Activated CD4-positive, alpha-beta memory T cell treated with anti-CD3 and anti-CD28 coated beads, Interleukin-2, amount 10 ng/mL, durations not matched to agents 7 days and 5 days (primary cell): Measurements from ENCODE around the gene ULK3. TPM values are rescaled to one million over a fixed set of nuclear protein-coding genes. Genes with fewer than 3 reads are reported as not detected.

ENCODE experiments used
- CTCF ChIA-PET: fragments of 350-600 bp; sonication (Branson Sonifier 250); formaldehyde crosslinking; loops from one replicate; lab custom pipeline; 2021; ENCODE audit warnings: antibody characterized with exemption, inconsistent platforms; lab: Charles Lee
- POLR2A ChIA-PET: fragments of 350-600 bp; sonication (Branson Sonifier 250); formaldehyde crosslinking; loops from one replicate; lab custom pipeline; 2021; ENCODE audit warnings: antibody characterized with exemption; lab: Charles Lee
- DNase-seq: peaks from one replicate; pipeline ENCODE4 v3.0.0-alpha.2; 2020
- H3K27ac Mint-ChIP-seq: one replicate; pipeline ENCODE4 v1.8.0; 2021; ENCODE audit warnings: mild to moderate bottlenecking, mixed read lengths
- H3K27me3 Mint-ChIP-seq: one replicate; pipeline ENCODE4 v1.8.0; 2021; ENCODE audit warnings: mixed read lengths
- H3K36me3 Mint-ChIP-seq: one replicate; pipeline ENCODE4 v1.8.0; 2021; ENCODE audit warnings: low read depth, mixed read lengths
- H3K4me1 Mint-ChIP-seq: one replicate; pipeline ENCODE4 v1.8.0; 2021; ENCODE audit warnings: mixed read lengths
- H3K4me3 Mint-ChIP-seq: one replicate; pipeline ENCODE4 v1.8.0; 2021; ENCODE audit warnings: mild to moderate bottlenecking, mixed read lengths
- H3K9me3 Mint-ChIP-seq: one replicate; pipeline ENCODE4 v1.8.0; 2021; ENCODE audit warnings: mixed read lengths
- total RNA-seq, 2 experiments: library from RNA; stranded (reverse); gene quantifications; one replicate each; pipeline ENCODE4 v1.2.3, GENCODE V29; 2021

The ULK3 gene
- total RNA-seq, 2 experiments from 2014 or later, result 74.9 to 84.2 TPM

DNA sequence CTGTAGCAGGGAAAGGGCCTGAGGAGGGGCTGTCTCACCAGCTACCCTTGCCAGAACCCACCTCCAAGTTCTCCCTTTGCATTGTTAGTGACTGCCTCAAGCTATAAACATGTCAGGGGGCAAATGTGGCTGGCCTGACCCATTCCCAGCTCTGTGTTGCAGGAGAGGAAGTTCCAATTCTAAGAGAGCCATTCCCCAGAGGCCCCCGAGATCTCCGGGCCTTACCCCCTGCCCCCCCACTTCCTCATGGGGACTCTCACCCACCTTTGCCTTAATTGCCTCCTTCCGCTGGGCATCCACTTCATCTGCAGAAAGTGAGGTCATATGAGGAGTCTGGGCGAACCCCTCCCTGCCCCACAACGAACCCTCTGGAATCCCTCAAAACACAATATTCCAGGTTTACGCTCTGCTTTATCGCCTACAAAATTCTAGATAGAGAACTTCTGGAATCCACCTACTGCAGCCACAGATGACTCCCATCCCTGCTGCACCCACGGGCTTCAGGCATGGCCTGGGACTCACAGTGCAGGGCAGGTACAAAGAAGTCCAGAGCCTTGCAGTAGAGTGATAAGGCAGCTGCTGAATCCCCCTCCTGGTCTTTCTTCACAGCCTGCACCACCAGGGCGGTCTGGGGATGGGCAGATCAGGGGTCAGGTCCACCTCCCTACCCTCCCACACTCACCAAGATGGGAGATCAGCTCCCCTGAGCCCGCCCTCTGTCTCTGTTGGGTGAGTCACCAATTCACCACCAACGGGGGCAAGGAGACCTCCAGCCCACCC, 4.0 kb downstream of the ULK3 start:
- Mint-ChIP-seq H3K9me3 (no peaks in the 10 kb centered on the region), H3K27me3 (no peaks in the 10 kb centered on the region), H3K27ac (no peak overlapping the region), H3K4me3 (no peak overlapping the region), H3K36me3 (peaks cover 47% of the 10 kb centered on the region), H3K4me1 (peaks cover 31% of the 10 kb centered on the region)
- ChIA-PET CTCF (interaction anchor here (1.0 to 2.5 kb wide), 5 partner anchors 9 to 68 kb away, joined by 3 to 11 read pairs (median 3); no protein-coding TSS in a partner anchor), POLR2A (interaction anchor here (1.1 kb wide), 1 partner anchor 18 kb away, joined by 3 read pairs; no protein-coding TSS in a partner anchor)
- no peak for DNase-seq

DNA sequence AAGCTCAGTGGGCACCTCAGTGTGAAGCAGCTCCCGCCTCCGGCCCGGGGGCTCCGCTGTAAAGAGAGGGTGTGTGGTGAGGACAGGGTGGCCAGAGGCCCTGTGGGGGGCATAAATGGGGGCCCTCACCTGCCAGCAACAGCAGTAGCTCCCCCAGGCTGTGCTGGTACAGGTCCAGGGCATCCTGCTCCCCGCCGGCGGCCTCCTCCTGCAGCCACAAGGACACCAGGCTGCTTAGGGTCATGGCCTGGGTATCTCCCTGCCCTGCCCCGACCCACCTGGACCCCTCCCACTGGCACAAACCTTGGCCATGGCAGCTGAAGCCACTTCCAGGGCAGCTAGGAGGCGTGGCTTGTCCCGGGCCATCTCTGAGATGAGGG, 4.8 kb downstream of the ULK3 start:
- Mint-ChIP-seq H3K36me3 (peaks cover 45% of the 10 kb centered on the region), H3K27ac (no peak overlapping the region), H3K4me1 (peaks cover 25% of the 10 kb centered on the region), H3K9me3 (no peaks in the 10 kb centered on the region), H3K4me3 (no peak overlapping the region), H3K27me3 (no peaks in the 10 kb centered on the region)
- ChIA-PET POLR2A (interaction anchor here (1.1 kb wide), 1 partner anchor 18 kb away, joined by 3 read pairs; no protein-coding TSS in a partner anchor), CTCF (interaction anchor here (0.7 to 2.1 kb wide), 6 partner anchors 8 to 134 kb away, joined by 3 to 11 read pairs (median 3); partner anchors contain the start of gene FAM219B)
- DNase-seq, result no peak

DNA sequence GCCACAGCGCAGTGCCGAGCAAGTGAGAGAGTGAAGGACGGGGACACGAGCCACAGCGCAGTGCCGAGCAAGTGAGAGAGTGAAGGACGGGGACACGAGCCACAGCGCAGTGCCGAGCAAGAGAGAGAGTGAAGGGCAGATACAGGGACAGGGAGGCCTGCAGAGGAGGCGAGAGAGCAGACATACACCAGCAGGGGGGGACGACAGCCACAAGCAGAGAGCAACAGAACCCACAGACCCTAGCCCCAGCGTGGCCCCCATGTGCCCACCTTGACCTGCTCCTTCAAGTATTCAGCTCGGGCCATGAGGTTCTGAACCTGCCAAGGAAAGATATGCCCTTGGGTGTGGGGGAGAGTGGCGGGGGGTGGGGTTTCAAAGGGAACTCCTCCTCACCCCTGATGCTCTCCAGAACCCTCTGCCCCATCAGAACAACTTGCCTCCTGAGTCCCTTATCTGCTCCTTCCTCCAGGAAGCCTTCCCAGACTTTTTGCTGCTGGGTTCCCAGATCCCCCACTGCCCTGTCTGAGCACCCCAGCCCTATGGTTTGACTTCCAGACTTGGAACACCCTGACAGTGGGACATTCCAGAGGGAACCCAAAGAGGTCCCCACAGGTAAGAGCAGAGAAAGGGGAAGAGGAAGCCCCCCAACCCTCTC, 5.3 kb downstream of the ULK3 start:
- H3K27ac Mint-ChIP-seq, result no peak overlapping the region
- H3K4me1 Mint-ChIP-seq, result peaks cover 23% of the 10 kb centered on the region
- ChIA-PET POLR2A (interaction anchor here (1.1 to 1.4 kb wide), 2 partner anchors 19 to 45 kb away, joined by 3 read pairs; no protein-coding TSS in a partner anchor), CTCF (interaction anchor here (0.6 to 2.1 kb wide), 7 partner anchors 20 to 237 kb away, joined by 3 to 11 read pairs (median 4); partner anchors contain the start of gene FAM219B)
- no peak for DNase-seq
- no peaks in the 10 kb centered on the region for H3K27me3 Mint-ChIP-seq
- H3K9me3 Mint-ChIP-seq, result no peaks in the 10 kb centered on the region
- peaks cover 44% of the 10 kb centered on the region for H3K36me3 Mint-ChIP-seq
- no peak overlapping the region for H3K4me3 Mint-ChIP-seq

DNA sequence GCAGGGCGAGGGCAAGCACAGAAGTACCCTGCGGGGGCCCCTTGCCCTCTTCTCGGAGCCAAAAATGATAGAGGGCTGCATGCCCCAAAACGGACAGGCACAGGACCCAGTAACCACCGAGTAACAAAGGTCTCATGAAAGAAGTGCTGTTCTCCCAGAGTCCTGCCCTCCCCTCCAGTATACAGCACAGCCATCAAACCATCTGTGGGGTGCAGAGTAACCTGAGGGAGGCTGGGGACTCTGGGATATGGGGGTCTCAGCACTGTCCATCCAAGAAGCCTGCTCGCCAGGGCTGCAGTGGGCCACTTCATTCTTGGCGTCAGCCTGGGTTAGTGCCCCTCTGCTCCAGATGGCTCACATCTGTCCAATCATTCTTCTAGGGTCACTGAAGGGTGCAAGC, 6.1 kb downstream of the ULK3 start:
- Mint-ChIP-seq H3K27ac (no peak overlapping the region), H3K4me3 (no peak overlapping the region), H3K36me3 (peaks cover 41% of the 10 kb centered on the region), H3K27me3 (no peaks in the 10 kb centered on the region), H3K9me3 (no peaks in the 10 kb centered on the region), H3K4me1 (peaks cover 15% of the 10 kb centered on the region)
- DNase-seq, result no peak
- ChIA-PET CTCF (interaction anchor here (1.0 to 2.1 kb wide), 12 partner anchors 14 to 205 kb away, joined by 3 to 11 read pairs (median 4); partner anchors contain the start of gene FAM219B), POLR2A (interaction anchor here (1.4 to 1.8 kb wide), 3 partner anchors 44 to 65 kb away, joined by 3 to 4 read pairs (median 3); no protein-coding TSS in a partner anchor)

DNA sequence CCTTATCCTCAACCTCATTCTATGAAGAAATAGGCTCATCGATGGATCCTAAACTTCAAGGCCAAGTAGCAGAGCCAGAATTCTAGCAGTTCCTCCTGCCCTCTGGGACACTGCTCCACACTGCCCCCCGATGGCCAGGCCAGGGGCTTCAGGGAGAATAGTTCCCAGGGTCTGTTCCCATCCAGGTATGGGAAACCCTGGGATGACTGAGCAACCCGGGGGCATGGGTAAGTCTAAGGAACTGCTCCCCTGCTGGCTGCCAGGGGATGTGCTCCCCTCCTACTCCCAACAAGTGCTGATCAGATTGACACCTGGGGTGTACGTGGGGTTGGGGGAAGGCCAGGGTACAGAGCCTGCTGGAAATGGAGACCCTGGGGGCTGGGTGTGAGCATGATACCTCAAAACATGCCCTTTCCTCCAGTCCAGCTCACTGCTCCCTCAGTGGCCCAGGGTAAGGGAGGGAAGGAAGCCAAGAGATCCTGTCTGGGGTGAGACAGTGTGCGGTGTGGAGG, 7.6 kb downstream of the ULK3 start:
- no peaks in the 10 kb centered on the region for H3K9me3 Mint-ChIP-seq
- no peak overlapping the region for H3K27ac Mint-ChIP-seq
- peaks cover 32% of the 10 kb centered on the region for H3K36me3 Mint-ChIP-seq
- H3K27me3 Mint-ChIP-seq, result no peaks in the 10 kb centered on the region
- POLR2A ChIA-PET, result interaction anchor here (1.5 to 1.8 kb wide), 2 partner anchors 64 to 66 kb away, joined by 3 to 4 read pairs; no protein-coding TSS in a partner anchor
- H3K4me3 Mint-ChIP-seq, result no peak overlapping the region
- peak; percentile 57 for DNase-seq
- peaks cover 1% of the 10 kb centered on the region for H3K4me1 Mint-ChIP-seq
- CTCF ChIA-PET, result interaction anchor here (0.9 to 1.8 kb wide), 8 partner anchors 15 to 204 kb away, joined by 3 to 5 read pairs (median 4); no protein-coding TSS in a partner anchor

DNA sequence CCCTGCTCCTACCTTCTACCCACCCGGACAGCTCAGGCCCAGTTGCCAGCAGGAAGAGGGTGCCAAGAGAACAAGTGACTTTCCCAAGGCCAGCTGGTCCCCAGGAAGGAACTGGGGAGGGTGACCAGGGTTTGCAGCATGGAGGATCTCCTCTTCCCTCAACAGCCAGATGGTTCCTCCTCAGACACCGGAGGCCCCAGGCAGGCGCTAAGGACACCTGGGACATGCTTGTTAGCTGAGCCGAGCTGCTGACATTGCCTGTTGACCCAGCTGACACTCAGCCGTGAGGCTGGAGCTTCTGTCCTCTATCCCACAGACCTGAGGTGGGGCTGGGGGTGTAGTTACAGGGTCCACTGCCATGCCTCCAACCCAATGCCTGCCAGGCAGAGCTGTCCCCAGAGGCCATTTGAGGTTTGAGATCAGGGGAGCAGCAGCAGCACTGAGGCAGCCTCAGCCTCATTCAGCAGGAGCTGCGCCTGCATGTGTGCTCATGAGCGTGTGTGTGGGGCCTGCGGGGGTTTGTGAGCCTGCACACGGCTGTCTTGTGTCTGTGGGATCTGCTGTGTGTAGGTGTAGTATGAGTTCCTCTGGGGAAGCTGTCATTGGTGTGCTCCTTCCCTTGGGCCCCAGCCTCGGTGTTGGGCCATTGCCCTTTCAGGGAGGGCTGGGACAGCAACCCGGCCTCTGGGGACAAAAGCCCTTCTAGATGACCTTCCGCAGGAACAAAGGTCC, 9.4 kb downstream of the ULK3 start:
- H3K4me3 Mint-ChIP-seq, result no peak overlapping the region
- no peak for DNase-seq
- ChIA-PET POLR2A (interaction anchor here (1.2 to 1.7 kb wide), 5 partner anchors 12 to 73 kb away, joined by 3 to 4 read pairs (median 3); partner anchors contain the start of gene FAM219B), CTCF (interaction anchor here (1.0 to 2.7 kb wide), 4 partner anchors 15 to 70 kb away, joined by 4 to 12 read pairs (median 4); no protein-coding TSS in a partner anchor)
- no peaks in the 10 kb centered on the region for H3K9me3 Mint-ChIP-seq
- peaks cover 22% of the 10 kb centered on the region for H3K36me3 Mint-ChIP-seq
- peaks cover 14% of the 10 kb centered on the region for H3K4me1 Mint-ChIP-seq
- no peak overlapping the region for H3K27ac Mint-ChIP-seq
- H3K27me3 Mint-ChIP-seq, result no peaks in the 10 kb centered on the region

DNA sequence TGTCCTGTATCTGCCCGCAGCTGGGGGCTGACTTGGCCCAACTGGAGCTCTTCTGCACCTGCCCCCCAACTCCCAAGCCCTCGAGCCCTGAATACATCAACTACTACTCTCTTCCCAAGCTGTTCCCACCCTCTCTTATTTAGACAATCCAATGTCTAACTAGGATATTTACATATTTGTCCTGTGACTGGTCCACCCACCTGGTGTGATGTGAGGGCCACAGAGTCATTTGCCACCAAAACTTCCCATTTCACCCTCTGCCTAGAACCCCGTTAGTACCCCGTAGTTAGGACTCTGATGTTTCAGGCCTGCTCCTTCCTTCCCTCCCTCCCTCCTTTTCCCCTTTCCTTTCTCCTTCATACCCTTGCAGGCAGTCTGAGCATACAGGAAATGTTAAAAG, 10.1 kb downstream of the ULK3 start:
- H3K4me1 Mint-ChIP-seq, result peaks cover 14% of the 10 kb centered on the region
- ChIA-PET CTCF (interaction anchor here (1.5 to 2.7 kb wide), 3 partner anchors 14 to 71 kb away, joined by 4 to 12 read pairs (median 4); no protein-coding TSS in a partner anchor), POLR2A (interaction anchor here (1.2 to 1.7 kb wide), 4 partner anchors 12 to 69 kb away, joined by 3 read pairs; no protein-coding TSS in a partner anchor)
- no peak overlapping the region for H3K4me3 Mint-ChIP-seq
- DNase-seq, result no peak
- H3K27ac Mint-ChIP-seq, result no peak overlapping the region
- H3K9me3 Mint-ChIP-seq, result no peaks in the 10 kb centered on the region
- peaks cover 4% of the 10 kb centered on the region for H3K27me3 Mint-ChIP-seq
- H3K36me3 Mint-ChIP-seq, result peaks cover 22% of the 10 kb centered on the region

DNA sequence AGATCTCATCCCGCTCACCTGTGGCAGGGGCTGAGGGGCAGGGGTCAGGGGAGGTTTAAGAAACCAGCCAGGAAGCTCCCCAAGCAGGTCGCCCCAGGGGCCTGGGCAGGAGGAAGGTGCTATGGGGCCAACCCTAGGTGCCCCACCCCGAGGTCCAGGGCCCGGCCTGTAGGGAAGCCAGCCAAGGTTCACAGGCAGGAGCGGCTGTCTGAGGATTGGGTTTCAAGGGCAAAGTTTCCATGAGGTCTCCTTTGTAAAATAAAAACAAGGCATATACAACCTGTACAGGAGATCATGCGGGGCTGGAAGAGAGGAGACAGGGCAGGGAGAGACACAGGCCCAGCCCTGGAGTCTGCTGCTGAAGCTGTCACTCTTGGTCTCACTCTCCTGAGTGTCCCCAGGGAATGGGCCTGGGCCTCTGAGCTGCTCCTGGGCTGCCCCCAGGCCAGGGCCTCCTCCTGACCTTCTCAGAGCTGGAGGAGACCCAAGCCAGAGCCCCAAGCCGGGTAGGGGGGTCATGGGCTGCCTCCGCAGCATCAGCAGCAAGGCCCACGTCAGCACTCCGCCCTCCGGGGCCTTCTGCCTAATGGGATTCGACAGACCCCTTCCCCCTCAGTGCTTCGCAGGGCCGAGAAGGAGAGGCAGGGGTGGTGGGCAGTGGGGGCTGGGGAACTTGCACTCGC, 11.0 kb downstream of the ULK3 start:
- POLR2A ChIA-PET, result no interaction called here

DNA sequence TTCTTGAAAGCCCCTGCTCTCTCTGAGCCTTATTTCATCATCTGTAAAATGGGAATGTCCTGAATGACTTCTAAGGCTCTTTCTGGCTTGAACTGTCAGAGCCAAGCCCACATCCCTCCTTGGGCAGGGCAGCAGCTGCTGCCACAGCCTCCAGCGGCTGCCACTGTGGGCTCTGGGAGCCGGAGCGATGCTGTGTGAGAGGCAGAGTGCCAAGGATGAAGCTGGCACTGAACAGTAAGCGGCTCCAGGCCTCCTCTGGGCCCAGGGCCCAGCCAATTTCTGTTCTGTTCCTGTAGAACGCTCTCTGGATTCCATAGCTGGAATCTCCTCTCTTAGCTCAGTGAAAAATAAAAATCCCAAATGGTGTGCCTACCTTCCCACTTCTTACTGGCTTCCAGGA, 12.1 kb downstream of the ULK3 start:
- Mint-ChIP-seq H3K4me3 (no peak overlapping the region), H3K27me3 (peaks cover 14% of the 10 kb centered on the region), H3K36me3 (peaks cover 9% of the 10 kb centered on the region), H3K27ac (no peak overlapping the region), H3K9me3 (no peaks in the 10 kb centered on the region), H3K4me1 (peaks cover 14% of the 10 kb centered on the region)
- DNase-seq, result no peak
- ChIA-PET CTCF (no interaction called here), POLR2A (interaction anchor here (1.4 to 1.8 kb wide), 2 partner anchors 9 to 24 kb away, joined by 4 to 5 read pairs; no protein-coding TSS in a partner anchor)

More for the DNA sequence above, 11.0 kb downstream of the ULK3 start:
- DNase-seq, result no peak
- Mint-ChIP-seq H3K4me3 (no peak overlapping the region), H3K27me3 (peaks cover 11% of the 10 kb centered on the region), H3K27ac (no peak overlapping the region), H3K4me1 (peaks cover 14% of the 10 kb centered on the region), H3K9me3 (no peaks in the 10 kb centered on the region), H3K36me3 (peaks cover 17% of the 10 kb centered on the region)
- CTCF ChIA-PET, result interaction anchor here (1.9 to 2.7 kb wide), 2 partner anchors 13 to 61 kb away, joined by 4 to 12 read pairs; no protein-coding TSS in a partner anchor

DNA sequence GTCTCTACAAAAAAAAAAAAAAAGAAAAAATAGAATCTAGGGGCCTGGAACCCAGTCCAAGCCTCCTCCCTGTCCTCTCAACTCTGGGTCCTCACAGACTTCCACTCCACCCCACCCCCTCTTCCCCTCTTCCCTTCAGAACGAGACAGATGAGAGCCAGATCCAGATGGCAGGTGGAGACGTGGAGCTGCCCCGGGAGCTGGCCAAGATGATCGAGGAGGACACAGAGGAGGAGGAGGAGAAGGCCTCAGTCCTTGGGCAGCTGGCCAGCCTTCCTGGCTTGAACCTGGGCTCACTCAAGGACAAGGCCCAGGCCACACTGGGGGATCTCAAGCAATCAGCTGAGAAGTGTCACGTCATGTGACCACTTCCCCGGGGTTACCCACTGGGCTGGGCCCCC, 13.0 kb downstream of the ULK3 start:
- Mint-ChIP-seq H3K4me3 (no peak overlapping the region), H3K4me1 (peaks cover 14% of the 10 kb centered on the region), H3K36me3 (peaks cover under 1% of the 10 kb centered on the region), H3K9me3 (no peaks in the 10 kb centered on the region), H3K27me3 (peaks cover 19% of the 10 kb centered on the region), H3K27ac (no peak overlapping the region)
- POLR2A ChIA-PET, result interaction anchor here (0.6 to 1.8 kb wide), 4 partner anchors 10 to 42 kb away, joined by 3 to 5 read pairs (median 4); no protein-coding TSS in a partner anchor
- DNase-seq, result no peak
- CTCF ChIA-PET, result interaction anchor here (0.7 to 1.5 kb wide), 4 partner anchors 9 to 131 kb away, joined by 3 to 7 read pairs (median 3); no protein-coding TSS in a partner anchor

DNA sequence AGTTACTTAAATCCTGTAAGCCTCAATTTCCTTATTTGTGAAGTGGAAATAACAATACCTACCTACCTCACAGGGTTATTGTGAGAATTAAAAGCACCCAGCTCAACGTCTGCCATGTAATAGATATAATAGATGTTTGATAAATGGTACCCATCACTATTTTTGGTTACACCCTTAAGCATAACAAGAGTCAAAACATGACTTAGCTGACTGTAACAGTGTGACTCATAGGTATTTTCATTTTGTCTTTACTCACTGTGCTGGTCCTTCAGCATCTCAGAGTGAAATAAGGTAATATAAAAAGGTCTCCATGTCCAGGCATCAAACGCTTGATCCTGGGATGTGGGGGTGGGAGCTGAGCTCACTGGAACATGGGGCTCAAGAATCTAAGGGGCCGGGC, 13.5 kb downstream of the ULK3 start:
- peaks cover 23% of the 10 kb centered on the region for H3K27me3 Mint-ChIP-seq
- DNase-seq, result no peak
- no peaks in the 10 kb centered on the region for H3K9me3 Mint-ChIP-seq
- H3K4me1 Mint-ChIP-seq, result peaks cover 14% of the 10 kb centered on the region
- no peaks in the 10 kb centered on the region for H3K36me3 Mint-ChIP-seq
- H3K4me3 Mint-ChIP-seq, result no peak overlapping the region
- no peak overlapping the region for H3K27ac Mint-ChIP-seq
- CTCF ChIA-PET, result interaction anchor here (0.7 to 1.5 kb wide), 4 partner anchors 9 to 132 kb away, joined by 3 to 7 read pairs (median 3); no protein-coding TSS in a partner anchor
- POLR2A ChIA-PET, result interaction anchor here (1.4 to 1.8 kb wide), 2 partner anchors 23 to 41 kb away, joined by 3 to 5 read pairs; no protein-coding TSS in a partner anchor
